ENCODE data around the gene PTPRF.

- TF ChIP-seq CTCF (IDR thresholded peaks at IDR 0.05) (no peak), POLR2A (IDR thresholded peaks at IDR 0.05) (no peak)
Observed at GRCh38 chr1:43488165-43488564, 42.5 kb upstream of the PTPRF start.
